Activated naive CD4-positive, alpha-beta T cell treated with anti-CD3 and anti-CD28 coated beads for 36 hours (primary cell): ENCODE measurements around the gene NDST4. TPM values are rescaled to one million over a fixed set of nuclear protein-coding genes. Genes with fewer than 3 reads are reported as not detected.

Experiments
- CTCF ChIA-PET: fragments of 350-600 bp; sonication (Branson Sonifier 250); formaldehyde crosslinking; loops from one replicate; lab custom pipeline; 2021; ENCODE audit warnings: antibody characterized with exemption; lab: Charles Lee
- DNase-seq: peaks from one replicate; pipeline ENCODE4 v3.0.0-alpha.2; 2020
- H3K27ac Mint-ChIP-seq: one replicate; pipeline ENCODE4 v1.8.0; 2021; ENCODE audit warnings: mild to moderate bottlenecking, mixed read lengths
- H3K27me3 Mint-ChIP-seq: one replicate; pipeline ENCODE4 v1.8.0; 2021; ENCODE audit warnings: low read depth, mixed read lengths
- H3K36me3 Mint-ChIP-seq: one replicate; pipeline ENCODE4 v1.8.0; 2021; ENCODE audit warnings: low read depth, mixed read lengths
- H3K4me1 Mint-ChIP-seq: one replicate; pipeline ENCODE4 v1.8.0; 2021; ENCODE audit warnings: low read depth, mixed read lengths
- H3K4me3 Mint-ChIP-seq: one replicate; pipeline ENCODE4 v1.8.0; 2021; ENCODE audit warnings: mild to moderate bottlenecking, moderate library complexity, mixed read lengths
- H3K9me3 Mint-ChIP-seq: one replicate; pipeline ENCODE4 v1.8.0; 2021; ENCODE audit warnings: mixed read lengths
- intact Hi-C: fragments of 100-400 bp; cut with micrococcal nuclease; formaldehyde crosslinking; loops from one replicate; pipeline ENCODE4 v1.15.1; 2023
- total RNA-seq, 2 experiments: library from RNA; stranded (reverse); gene quantifications; one replicate each; pipeline ENCODE4 v1.2.3, GENCODE V29; 2021

Gene NDST4
- total RNA-seq, 2 experiments from 2014 or later = not detected

DNA sequence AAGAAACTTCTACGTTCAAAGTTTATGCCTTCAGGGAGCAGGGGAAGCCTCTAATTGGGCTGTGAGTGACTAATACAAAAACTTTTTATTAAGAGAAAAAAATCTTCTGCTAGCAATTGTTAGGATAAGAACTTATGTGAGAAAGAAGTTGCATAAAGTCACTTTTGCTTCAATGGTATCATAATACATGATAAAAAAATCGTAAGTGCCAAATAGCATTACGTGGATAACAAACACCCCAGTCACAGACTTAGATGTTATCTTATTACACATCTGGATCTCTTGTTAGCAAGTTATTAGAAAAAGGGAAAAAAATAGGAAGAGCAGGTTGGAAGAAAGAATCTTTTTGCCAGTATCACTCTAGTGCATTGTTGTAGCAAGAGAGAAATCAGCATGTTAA lies 4.2 kb upstream of the NDST4 start:
- intact Hi-C loops = no loop called here
- CTCF ChIA-PET = no interaction called here
- Mint-ChIP-seq H3K36me3 (no peaks in the 10 kb centered on the region), H3K9me3 (no peaks in the 10 kb centered on the region), H3K27me3 (no peaks in the 10 kb centered on the region), H3K4me3 (no peak overlapping the region), H3K4me1 (no peaks in the 10 kb centered on the region), H3K27ac (no peak overlapping the region)
- no peak for DNase-seq

DNA sequence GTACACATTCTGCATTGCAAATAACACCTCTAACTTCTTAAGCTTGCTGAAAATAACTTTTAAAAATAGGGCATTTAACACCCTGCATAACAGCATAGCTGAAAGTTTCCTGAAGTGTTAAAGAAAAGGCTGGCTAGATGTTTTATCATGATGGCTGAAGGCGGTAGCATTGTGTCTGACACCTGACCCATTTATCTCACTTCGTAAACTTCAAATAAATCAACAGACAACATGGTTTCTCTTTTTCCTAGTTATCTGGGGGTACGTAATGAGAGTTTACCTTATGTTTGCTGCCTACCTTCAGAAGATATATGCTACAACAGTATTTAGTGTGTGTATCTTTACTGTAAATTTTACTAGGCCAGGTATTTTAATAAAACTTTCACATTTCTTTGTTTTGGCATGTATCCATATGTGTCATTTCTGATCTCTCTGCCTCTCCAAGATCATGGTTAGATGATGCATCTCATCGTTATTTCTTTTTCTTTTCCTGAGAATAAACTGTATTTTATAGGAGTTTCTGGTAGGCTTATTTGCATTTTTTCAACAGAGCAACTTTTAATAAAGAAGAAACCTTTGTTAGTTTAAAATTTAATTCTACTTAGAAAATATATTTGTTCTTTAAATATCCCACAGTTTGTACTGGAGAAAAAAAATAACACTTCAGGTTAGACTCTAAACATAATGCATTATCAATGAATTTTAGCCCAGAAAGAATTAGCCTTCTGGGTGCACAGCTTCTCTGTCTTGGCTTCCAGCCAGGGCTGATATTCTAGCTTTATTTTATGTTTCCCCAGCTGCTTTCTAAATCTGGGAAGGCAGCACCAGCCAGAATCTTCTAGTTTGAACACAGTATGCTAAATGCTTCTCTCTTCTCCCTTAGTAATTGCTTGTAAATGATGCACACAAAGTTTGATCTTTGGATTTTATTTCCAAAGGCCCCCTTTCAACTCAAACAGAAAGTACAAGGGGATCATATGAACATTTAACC lies 2.9 kb downstream of the NDST4 start:
- H3K36me3 Mint-ChIP-seq = no peaks in the 10 kb centered on the region
- H3K27ac Mint-ChIP-seq = no peak overlapping the region
- no peaks in the 10 kb centered on the region for H3K27me3 Mint-ChIP-seq
- no peaks in the 10 kb centered on the region for H3K9me3 Mint-ChIP-seq
- CTCF ChIA-PET = no interaction called here
- H3K4me1 Mint-ChIP-seq = no peaks in the 10 kb centered on the region
- DNase-seq = no peak
- no peak overlapping the region for H3K4me3 Mint-ChIP-seq
- intact Hi-C loops = no loop called here

DNA sequence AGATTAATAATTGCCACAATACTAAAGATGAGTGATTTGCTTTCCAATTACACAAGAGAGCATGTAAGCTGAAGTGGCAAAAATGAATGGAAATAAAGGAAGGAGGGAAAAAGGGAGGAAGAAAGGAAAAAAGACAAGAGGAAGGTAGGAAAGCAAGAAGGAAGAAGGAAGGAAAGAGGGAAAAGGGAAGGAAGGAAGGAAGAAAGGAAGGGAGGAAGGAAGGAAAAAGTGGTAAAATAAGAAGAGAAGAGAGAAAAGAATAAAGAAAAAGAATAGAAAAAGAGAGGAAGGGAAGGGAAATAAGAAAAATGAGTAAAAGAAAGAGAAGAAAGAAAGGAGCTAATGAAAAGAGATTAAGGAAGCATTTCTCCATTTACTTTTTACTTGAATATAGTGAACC lies 4.6 kb downstream of the NDST4 start:
- no peak for DNase-seq
- Mint-ChIP-seq H3K27me3 (no peaks in the 10 kb centered on the region), H3K4me1 (no peaks in the 10 kb centered on the region), H3K27ac (no peak overlapping the region), H3K36me3 (no peaks in the 10 kb centered on the region), H3K4me3 (no peak overlapping the region), H3K9me3 (no peaks in the 10 kb centered on the region)
- intact Hi-C loops = no loop called here
- CTCF ChIA-PET = no interaction called here

DNA sequence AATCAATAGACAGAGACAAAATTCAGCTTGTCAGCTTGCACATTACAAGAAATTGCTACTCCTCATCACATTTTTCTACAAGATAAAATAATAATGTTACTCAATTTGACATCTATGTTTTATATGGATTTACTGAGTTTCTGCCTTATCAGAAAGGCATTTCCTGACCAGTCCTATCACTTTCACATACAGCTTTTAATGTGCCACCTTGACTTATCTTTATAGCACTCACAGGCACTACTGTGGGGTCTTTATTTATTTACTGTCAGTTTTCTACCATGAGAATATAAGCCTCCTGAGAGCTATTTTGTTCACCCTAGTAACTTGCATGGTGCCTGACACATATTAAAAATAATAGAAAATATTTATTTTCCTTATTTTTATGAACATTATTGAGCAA lies 6.0 kb downstream of the NDST4 start:
- Mint-ChIP-seq H3K4me1 (no peaks in the 10 kb centered on the region), H3K27ac (no peak overlapping the region), H3K4me3 (no peak overlapping the region), H3K27me3 (no peaks in the 10 kb centered on the region), H3K9me3 (no peaks in the 10 kb centered on the region), H3K36me3 (no peaks in the 10 kb centered on the region)
- intact Hi-C loops = no loop called here
- no peak for DNase-seq
- CTCF ChIA-PET = no interaction called here

DNA sequence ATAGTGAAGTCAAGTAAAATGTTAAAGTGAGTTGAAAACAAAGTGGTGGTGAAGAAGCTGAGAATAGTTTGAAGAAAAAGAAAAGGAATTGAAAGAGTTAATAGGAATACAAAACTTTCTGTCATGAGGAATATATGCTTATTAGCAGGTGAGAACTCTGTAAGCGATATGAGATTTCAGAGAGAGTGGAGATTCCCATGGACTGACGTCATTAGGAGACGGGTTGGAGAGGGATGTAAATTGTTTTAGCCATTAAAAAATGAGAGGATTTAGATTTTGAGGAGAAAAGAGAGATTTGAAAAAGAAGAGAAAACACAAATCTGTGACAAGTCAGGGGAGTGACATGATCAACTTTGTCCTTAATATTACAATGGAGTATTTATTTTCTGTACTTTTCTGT lies 11.7 kb downstream of the NDST4 start:
- H3K4me3 Mint-ChIP-seq = no peak overlapping the region
- CTCF ChIA-PET = no interaction called here
- intact Hi-C loops = no loop called here
- H3K4me1 Mint-ChIP-seq = no peaks in the 10 kb centered on the region
- H3K27me3 Mint-ChIP-seq = no peaks in the 10 kb centered on the region
- no peak overlapping the region for H3K27ac Mint-ChIP-seq
- H3K36me3 Mint-ChIP-seq = no peaks in the 10 kb centered on the region
- DNase-seq = no peak
- H3K9me3 Mint-ChIP-seq = no peaks in the 10 kb centered on the region

DNA sequence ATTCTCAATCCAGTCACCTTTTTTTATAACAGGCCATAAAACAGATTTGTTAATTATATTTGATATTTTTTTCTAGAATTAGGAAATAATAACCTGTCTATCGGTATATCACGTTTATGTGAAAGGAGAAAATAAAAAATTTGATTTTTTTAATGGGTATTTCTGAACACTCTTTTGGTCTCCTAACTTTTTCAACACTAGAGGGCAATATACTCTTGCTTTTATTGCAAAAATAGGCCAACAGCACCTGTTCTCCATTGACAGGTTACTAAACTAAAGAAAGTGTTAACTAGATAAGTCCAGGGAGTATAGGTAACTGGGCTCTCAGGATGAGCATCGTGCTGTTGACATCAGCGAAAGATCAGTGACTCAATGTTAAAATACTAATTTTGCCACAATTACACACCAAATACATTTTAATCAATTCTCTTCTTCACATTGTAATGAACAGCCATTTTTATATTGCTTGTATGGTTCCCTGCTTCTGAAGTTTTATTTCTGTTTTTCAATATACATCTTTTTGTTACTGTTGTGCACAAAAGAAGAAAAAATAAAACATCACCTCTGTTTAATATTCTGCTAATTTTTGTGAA lies 22.8 kb downstream of the NDST4 start:
- Mint-ChIP-seq H3K4me3 (no peak overlapping the region), H3K36me3 (no peaks in the 10 kb centered on the region), H3K4me1 (no peaks in the 10 kb centered on the region), H3K9me3 (no peaks in the 10 kb centered on the region), H3K27me3 (no peaks in the 10 kb centered on the region), H3K27ac (no peak overlapping the region)
- CTCF ChIA-PET = no interaction called here
- no peak for DNase-seq
- intact Hi-C loops = loop anchor here (1.0 kb wide), 2 partner anchors 447 to 762 kb away; no protein-coding TSS in a partner anchor

DNA sequence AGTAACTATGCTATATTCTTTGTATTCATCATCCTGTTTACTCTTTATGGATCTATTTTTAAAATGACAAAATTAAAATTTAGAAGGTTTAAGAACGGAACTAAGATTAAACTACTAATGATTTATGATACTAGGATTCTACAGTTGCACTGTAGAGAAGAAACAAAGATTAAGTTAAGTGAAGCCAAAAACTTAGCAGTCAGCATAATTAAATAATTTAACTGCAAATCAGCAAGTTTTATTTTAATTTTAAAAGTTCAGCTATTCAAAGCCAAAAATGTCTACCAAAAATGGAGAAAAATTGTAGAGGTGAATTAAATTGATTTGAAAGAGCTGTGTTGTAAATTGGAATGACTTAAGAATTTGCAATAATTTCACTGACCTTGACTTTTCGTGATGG lies 30.8 kb downstream of the NDST4 start:
- CTCF ChIA-PET = interaction anchor here (0.7 kb wide), 1 partner anchor 14 kb away, joined by 3 read pairs; no protein-coding TSS in a partner anchor
- H3K4me3 Mint-ChIP-seq = no peak overlapping the region
- no peaks in the 10 kb centered on the region for H3K36me3 Mint-ChIP-seq
- H3K27me3 Mint-ChIP-seq = peaks cover 2% of the 10 kb centered on the region
- no peak overlapping the region for H3K27ac Mint-ChIP-seq
- DNase-seq = no peak
- H3K9me3 Mint-ChIP-seq = peaks cover 10% of the 10 kb centered on the region
- no peaks in the 10 kb centered on the region for H3K4me1 Mint-ChIP-seq
- intact Hi-C loops = no loop called here

DNA sequence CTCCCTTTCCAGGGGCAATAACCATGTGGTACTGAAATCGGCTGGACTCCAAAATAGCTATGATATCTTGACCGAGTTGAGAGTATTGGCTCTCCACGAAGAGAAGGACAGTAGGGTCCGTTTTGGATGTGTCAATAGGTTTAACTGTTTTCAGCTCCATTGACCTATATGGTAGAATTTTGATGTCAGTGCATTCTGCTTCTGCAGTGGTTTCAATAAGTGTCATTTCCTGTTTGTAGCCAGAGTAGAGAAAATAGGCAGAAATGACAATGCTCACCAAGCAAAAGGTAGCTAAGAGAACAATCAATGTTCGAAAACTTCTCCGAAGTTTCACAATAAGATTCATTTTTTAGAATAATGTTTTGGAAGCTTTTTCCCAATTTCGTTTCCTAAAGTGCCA lies 36.7 kb downstream of the NDST4 start:
- H3K27ac Mint-ChIP-seq = no peak overlapping the region
- H3K4me3 Mint-ChIP-seq = no peak overlapping the region
- peaks cover 2% of the 10 kb centered on the region for H3K27me3 Mint-ChIP-seq
- intact Hi-C loops = no loop called here
- CTCF ChIA-PET = no interaction called here
- H3K4me1 Mint-ChIP-seq = no peaks in the 10 kb centered on the region
- peaks cover 2% of the 10 kb centered on the region for H3K9me3 Mint-ChIP-seq
- no peak for DNase-seq
- no peaks in the 10 kb centered on the region for H3K36me3 Mint-ChIP-seq

DNA sequence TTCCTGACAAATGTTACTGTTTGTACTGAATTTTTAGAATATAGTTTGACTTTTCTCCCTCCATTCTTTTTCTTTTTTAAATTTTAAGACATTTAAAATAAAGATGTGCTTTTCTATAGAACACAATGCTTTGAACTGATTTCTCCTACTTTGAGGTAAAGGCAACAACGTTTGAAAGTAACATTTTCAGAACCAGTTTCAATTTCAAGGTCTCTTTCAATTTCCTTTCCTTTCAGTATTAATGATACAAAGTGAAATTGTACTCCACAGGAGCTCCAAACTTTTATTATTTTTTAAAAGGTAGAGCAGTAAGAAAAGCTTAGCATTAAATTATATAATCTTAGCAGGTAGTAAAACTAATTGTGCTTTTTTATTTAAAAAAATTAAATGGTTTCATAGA lies 54.9 kb downstream of the NDST4 start:
- no peaks in the 10 kb centered on the region for H3K4me1 Mint-ChIP-seq
- no peaks in the 10 kb centered on the region for H3K36me3 Mint-ChIP-seq
- H3K27me3 Mint-ChIP-seq = no peaks in the 10 kb centered on the region
- CTCF ChIA-PET = no interaction called here
- H3K9me3 Mint-ChIP-seq = no peaks in the 10 kb centered on the region
- no peak for DNase-seq
- no peak overlapping the region for H3K4me3 Mint-ChIP-seq
- intact Hi-C loops = no loop called here
- H3K27ac Mint-ChIP-seq = no peak overlapping the region

DNA sequence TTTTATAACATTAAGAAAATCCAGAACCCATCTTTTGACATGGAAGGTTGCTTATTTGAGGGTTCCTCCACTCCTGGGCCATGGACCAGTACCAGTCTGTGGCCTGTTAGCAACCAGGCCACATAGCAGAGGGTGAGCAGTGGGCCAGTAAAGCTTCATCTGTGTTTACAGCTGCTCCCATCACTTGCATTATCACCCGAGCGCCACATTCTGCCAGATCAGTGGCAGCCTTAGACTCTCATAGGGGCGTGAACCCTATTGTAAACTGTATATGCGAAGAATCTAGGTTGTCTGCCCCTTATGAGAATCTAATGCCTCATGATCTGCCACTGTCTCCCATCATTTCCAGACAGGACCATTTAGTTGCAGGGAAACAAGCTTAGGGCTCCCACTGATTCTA lies 58.6 kb downstream of the NDST4 start:
- intact Hi-C loops = no loop called here
- CTCF ChIA-PET = no interaction called here
- Mint-ChIP-seq H3K36me3 (no peaks in the 10 kb centered on the region), H3K27me3 (no peaks in the 10 kb centered on the region), H3K4me1 (no peaks in the 10 kb centered on the region), H3K9me3 (no peaks in the 10 kb centered on the region), H3K27ac (no peak overlapping the region), H3K4me3 (no peak overlapping the region)
- DNase-seq = no peak

DNA sequence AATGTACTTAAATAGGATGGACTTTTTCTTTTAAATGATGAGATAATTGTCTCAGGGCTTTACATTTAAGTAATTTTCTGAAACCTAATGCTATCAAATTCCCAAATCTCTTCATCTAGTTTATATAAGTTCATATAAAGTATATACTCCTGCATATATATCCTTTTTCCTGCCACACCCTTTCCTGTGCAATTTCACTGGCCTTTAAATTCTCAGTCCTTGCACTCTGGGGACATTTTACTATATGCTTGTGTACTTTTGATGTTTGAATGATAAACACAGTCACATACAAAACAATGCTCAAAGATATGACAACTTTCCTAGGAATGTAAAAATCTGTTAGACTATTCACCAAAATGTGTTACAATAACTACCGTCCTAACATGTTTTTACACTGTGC lies 60.1 kb downstream of the NDST4 start:
- Mint-ChIP-seq H3K4me1 (no peaks in the 10 kb centered on the region), H3K36me3 (no peaks in the 10 kb centered on the region), H3K27ac (no peak overlapping the region), H3K4me3 (no peak overlapping the region), H3K9me3 (no peaks in the 10 kb centered on the region), H3K27me3 (no peaks in the 10 kb centered on the region)
- no peak for DNase-seq
- CTCF ChIA-PET = no interaction called here
- intact Hi-C loops = no loop called here

DNA sequence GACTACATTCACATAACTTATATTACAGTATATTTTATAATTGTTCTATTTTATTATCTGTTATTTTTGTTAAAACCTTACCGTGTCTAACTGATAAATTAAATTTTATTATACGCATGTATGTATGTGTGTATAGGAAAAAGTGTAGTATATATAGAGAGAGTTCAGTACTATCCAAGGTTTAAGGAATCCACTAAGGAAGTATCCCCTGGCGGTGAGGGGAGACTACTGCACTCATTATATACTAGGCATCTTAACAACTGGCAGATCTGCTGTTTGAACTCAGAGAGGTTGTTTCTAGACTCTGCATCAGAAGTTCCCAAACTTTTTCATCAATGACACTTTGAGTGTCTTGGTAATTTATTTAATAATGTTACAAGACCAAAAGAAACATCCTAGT lies 70.9 kb downstream of the NDST4 start:
- no peak overlapping the region for H3K27ac Mint-ChIP-seq
- H3K9me3 Mint-ChIP-seq = no peaks in the 10 kb centered on the region
- no peaks in the 10 kb centered on the region for H3K27me3 Mint-ChIP-seq
- no peaks in the 10 kb centered on the region for H3K36me3 Mint-ChIP-seq
- DNase-seq = no peak
- CTCF ChIA-PET = no interaction called here
- no peak overlapping the region for H3K4me3 Mint-ChIP-seq
- no peaks in the 10 kb centered on the region for H3K4me1 Mint-ChIP-seq
- intact Hi-C loops = no loop called here

DNA sequence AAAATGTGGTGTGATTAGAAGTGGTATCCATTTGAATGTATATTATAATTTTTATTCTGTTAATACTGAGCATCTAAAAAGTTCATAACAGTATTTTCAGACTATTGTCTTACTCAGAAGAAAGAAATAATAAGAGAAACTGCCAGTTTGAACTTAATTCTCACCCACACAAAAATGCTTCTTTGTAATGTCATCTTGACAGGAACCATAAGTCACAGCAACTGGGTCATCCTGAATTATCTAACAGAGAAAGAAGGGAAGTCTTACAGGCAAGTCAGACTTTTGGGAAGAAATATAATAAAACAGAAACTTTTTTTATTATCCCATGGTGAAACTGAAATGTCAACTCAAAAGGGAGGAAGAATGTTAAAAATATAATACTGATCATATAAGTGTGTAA lies 83.1 kb downstream of the NDST4 start:
- no peaks in the 10 kb centered on the region for H3K9me3 Mint-ChIP-seq
- no peaks in the 10 kb centered on the region for H3K36me3 Mint-ChIP-seq
- no peaks in the 10 kb centered on the region for H3K4me1 Mint-ChIP-seq
- CTCF ChIA-PET = interaction anchor here (1.1 kb wide), 1 partner anchor 19 kb away, joined by 3 read pairs; no protein-coding TSS in a partner anchor
- intact Hi-C loops = no loop called here
- H3K4me3 Mint-ChIP-seq = no peak overlapping the region
- H3K27me3 Mint-ChIP-seq = no peaks in the 10 kb centered on the region
- no peak overlapping the region for H3K27ac Mint-ChIP-seq
- DNase-seq = no peak
